ENCODE data around the gene CAPZB. TPM values are rescaled to one million over a fixed set of nuclear protein-coding genes. Genes with fewer than 3 reads are reported as not detected.
A peak's percentile ranks its signal among the peaks of the same experiment; 100 is the strongest.

The CAPZB gene
- total and polyA plus RNA-seq, 2 experiments from 2014 or later, result 229 to 494 TPM

GRCh38 chr1:19403256-19403655 is 82.1 kb downstream of the CAPZB start:
- no peaks in the 10 kb centered on the region for H3K27me3 ChIP-seq (replicated peaks; ENCODE audit: insufficient read depth)
- no peaks in the 10 kb centered on the region for H3K9me2 ChIP-seq (ENCODE audit: insufficient read depth)
- DNase-seq, result no peak
- H3K79me2 ChIP-seq (ENCODE audit: insufficient read depth), result peaks cover 96% of the 10 kb centered on the region
- H3K9me3 ChIP-seq (ENCODE audit: low read depth), result no peaks in the 10 kb centered on the region
- no peaks in the 10 kb centered on the region for H3K36me3 ChIP-seq (ENCODE audit: low read depth)
- H3F3A ChIP-seq (ENCODE audit: insufficient read depth), result peaks cover 25% of the 10 kb centered on the region
- no peak overlapping the region for H3K4me3 ChIP-seq
- no peaks in the 10 kb centered on the region for H4K20me1 ChIP-seq (ENCODE audit: insufficient read depth)
- TF ChIP-seq EZH2phosphoT487 (IDR thresholded peaks at IDR 0.05; ENCODE audit: insufficient read depth, low read depth) (no peak), EZH2 (IDR thresholded peaks at IDR 0.05; ENCODE audit: insufficient read depth, poor library complexity, severe bottlenecking) (no peak)
- 71 to 85% methylated on average over 5 of the region's 5 CpGs for whole genome bisulfite sequencing, 2 experiments (ENCODE audit: low coverage in 1 of 2, low lambda C conversion rate in 2 of 2, missing lambda C conversion rate in 2 of 2)
- H2AFZ ChIP-seq, result no peak overlapping the region
- H3K4me2 ChIP-seq (ENCODE audit: unreplicated experiment), result no peak overlapping the region
- H3K4me1 ChIP-seq (ENCODE audit: insufficient read depth), result peaks cover 53% of the 10 kb centered on the region
- no peak overlapping the region for H3K27ac ChIP-seq
- in situ Hi-C loops (cut with MboI), result no loop called here
- no peak overlapping the region for H3K9ac ChIP-seq

DNA sequence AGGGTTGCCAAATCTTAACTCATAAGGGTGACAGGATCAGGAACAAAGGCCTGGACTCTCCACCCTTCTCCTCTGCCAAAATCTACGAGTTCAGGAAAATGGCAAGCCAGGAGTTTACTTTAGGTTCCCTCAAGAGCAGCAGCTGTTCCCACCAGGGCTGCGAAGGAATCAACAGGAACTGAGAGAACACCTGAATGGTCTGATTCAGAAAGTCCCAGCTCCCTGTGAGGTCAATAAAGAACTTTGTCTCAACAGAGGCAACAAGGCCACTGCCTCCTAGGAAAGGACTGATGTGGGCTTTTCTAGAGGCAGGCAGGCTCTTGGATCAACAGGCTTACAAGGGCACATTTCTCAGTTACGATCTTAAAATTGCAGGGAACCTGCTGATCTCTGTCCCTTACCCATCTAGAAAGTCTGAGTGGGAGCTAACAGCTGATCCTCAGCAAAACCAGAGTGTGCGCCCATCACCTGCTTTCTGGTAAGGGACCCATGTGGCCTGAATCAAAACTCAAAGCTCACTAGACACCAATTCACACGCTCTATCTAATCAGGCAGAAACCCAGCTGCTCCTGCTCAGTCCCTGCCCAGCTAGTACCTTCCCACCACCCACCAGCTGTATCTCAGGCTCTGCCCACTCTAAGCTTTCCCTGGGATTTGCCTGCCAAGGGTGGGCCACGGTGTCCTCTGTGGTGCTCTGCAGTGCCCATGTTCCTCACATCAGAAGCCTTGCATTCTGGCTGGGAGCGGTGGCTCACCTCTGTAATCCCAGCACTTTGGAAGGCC is 83.1 kb downstream of the CAPZB start:
- WGBS, 2 experiments (ENCODE audit: low coverage in 1 of 2, low lambda C conversion rate in 2 of 2, missing lambda C conversion rate in 2 of 2), result 81 to 83% methylated on average over 7 of the region's 7 CpGs

GRCh38 chr1:19401535-19401889 is 83.8 kb downstream of the CAPZB start:
- Histone ChIP-seq H4K20me1 (ENCODE audit: insufficient read depth) (no peaks in the 10 kb centered on the region), H2AFZ (no peak overlapping the region), H3K4me2 (ENCODE audit: unreplicated experiment) (no peak overlapping the region), H3K4me3 (no peak overlapping the region), H3K79me2 (ENCODE audit: insufficient read depth) (peaks cover 94% of the 10 kb centered on the region), H3K9me2 (ENCODE audit: insufficient read depth) (no peaks in the 10 kb centered on the region), H3K36me3 (ENCODE audit: low read depth) (no peaks in the 10 kb centered on the region), H3K27me3 (replicated peaks; ENCODE audit: insufficient read depth) (no peaks in the 10 kb centered on the region), H3F3A (ENCODE audit: insufficient read depth) (peaks cover 40% of the 10 kb centered on the region), H3K4me1 (ENCODE audit: insufficient read depth) (peaks cover 67% of the 10 kb centered on the region), H3K9ac (no peak overlapping the region), H3K9me3 (ENCODE audit: low read depth) (no peaks in the 10 kb centered on the region), H3K27ac (0 out of 2 replicates have a peak overlapping the region, but pooled peaks have one; percentile 8)
- no peak for TF ChIP-seq EZH2phosphoT487 (IDR thresholded peaks at IDR 0.05; ENCODE audit: insufficient read depth, low read depth)
- TF ChIP-seq EZH2 (IDR thresholded peaks at IDR 0.05; ENCODE audit: insufficient read depth, poor library complexity, severe bottlenecking), result no peak
- in situ Hi-C loops (cut with MboI), result no loop called here
- DNase-seq, result no peak
- 79 to 89% methylated on average over 3 of the region's 3 CpGs for WGBS, 2 experiments (ENCODE audit: low coverage in 1 of 2, low lambda C conversion rate in 2 of 2, missing lambda C conversion rate in 2 of 2)

More for the DNA sequence above, 83.1 kb downstream of the CAPZB start:
- H3K79me2 ChIP-seq (ENCODE audit: insufficient read depth), result peaks cover 94% of the 10 kb centered on the region
- H3K4me3 ChIP-seq, result no peak overlapping the region
- in situ Hi-C loops (cut with MboI), result no loop called here
- no peak overlapping the region for H3K4me2 ChIP-seq (ENCODE audit: unreplicated experiment)
- no peak overlapping the region; the same call in 1 of the 2 replicates for H3K27ac ChIP-seq
- no peak overlapping the region for H3K9ac ChIP-seq
- H3F3A ChIP-seq (ENCODE audit: insufficient read depth), result peaks cover 35% of the 10 kb centered on the region
- H3K36me3 ChIP-seq (ENCODE audit: low read depth), result no peaks in the 10 kb centered on the region
- no peaks in the 10 kb centered on the region for H4K20me1 ChIP-seq (ENCODE audit: insufficient read depth)
- no peak for DNase-seq
- no peaks in the 10 kb centered on the region for H3K9me3 ChIP-seq (ENCODE audit: low read depth)
- no peaks in the 10 kb centered on the region for H3K27me3 ChIP-seq (replicated peaks; ENCODE audit: insufficient read depth)
- no peaks in the 10 kb centered on the region for H3K9me2 ChIP-seq (ENCODE audit: insufficient read depth)
- TF ChIP-seq EZH2phosphoT487 (IDR thresholded peaks at IDR 0.05; ENCODE audit: insufficient read depth, low read depth) (no peak), EZH2 (IDR thresholded peaks at IDR 0.05; ENCODE audit: insufficient read depth, poor library complexity, severe bottlenecking) (no peak)
- peaks cover 63% of the 10 kb centered on the region for H3K4me1 ChIP-seq (ENCODE audit: insufficient read depth)
- no peak overlapping the region for H2AFZ ChIP-seq

GRCh38 chr1:19400875-19401534 is 84.3 kb downstream of the CAPZB start:
- Histone ChIP-seq H3K36me3 (ENCODE audit: low read depth) (no peaks in the 10 kb centered on the region), H3K9me3 (ENCODE audit: low read depth) (no peaks in the 10 kb centered on the region), H3K27me3 (replicated peaks; ENCODE audit: insufficient read depth) (no peaks in the 10 kb centered on the region), H3F3A (ENCODE audit: insufficient read depth) (peaks cover 45% of the 10 kb centered on the region), H3K9me2 (ENCODE audit: insufficient read depth) (no peaks in the 10 kb centered on the region), H3K4me2 (ENCODE audit: unreplicated experiment) (no peak overlapping the region), H2AFZ (no peak overlapping the region), H3K9ac (no peak overlapping the region), H3K79me2 (ENCODE audit: insufficient read depth) (peaks cover 94% of the 10 kb centered on the region), H3K27ac (peak overlapping the region; percentile 8; the same call in 1 of the 2 replicates), H4K20me1 (ENCODE audit: insufficient read depth) (no peaks in the 10 kb centered on the region), H3K4me3 (no peak overlapping the region), H3K4me1 (ENCODE audit: insufficient read depth) (peaks cover 67% of the 10 kb centered on the region)
- in situ Hi-C loops (cut with MboI), result no loop called here
- no peak for TF ChIP-seq EZH2phosphoT487 (IDR thresholded peaks at IDR 0.05; ENCODE audit: insufficient read depth, low read depth)
- no peak for TF ChIP-seq EZH2 (IDR thresholded peaks at IDR 0.05; ENCODE audit: insufficient read depth, poor library complexity, severe bottlenecking)
- WGBS, 2 experiments (ENCODE audit: low coverage in 1 of 2, low lambda C conversion rate in 2 of 2, missing lambda C conversion rate in 2 of 2), result 63 to 74% methylated on average over 7 of the region's 7 CpGs
- DNase-seq, result no peak
